ENCODE measurements around the gene BAHCC1.

BAHCC1 gene

GRCh38 chr17:81462506-81463125 is 67.4 kb downstream of the BAHCC1 start:
- Histone ChIP-seq H3K27me3 (ENCODE audit: insufficient read depth, low read length) (peaks cover 8% of the 10 kb centered on the region; the same call in 1 of the 2 replicates), H3K9me2 (ENCODE audit: low read depth, low read length) (no peaks in the 10 kb centered on the region), H3F3A (ENCODE audit: insufficient read depth, low read length) (no peaks in the 10 kb centered on the region), H3K27ac (ENCODE audit: low read depth, low read length, poor library complexity, severe bottlenecking) (no peak overlapping the region), H3K4me2 (ENCODE audit: low read length) (no peak overlapping the region), H4K20me1 (ENCODE audit: insufficient read depth, low read length) (no peaks in the 10 kb centered on the region), H3K4me3 (ENCODE audit: low read depth, low read length, poor library complexity, severe bottlenecking) (no peak overlapping the region), H3K9me3 (ENCODE audit: low read length) (no peaks in the 10 kb centered on the region), H3K4me1 (ENCODE audit: insufficient read depth, low read length, severe bottlenecking) (no peaks in the 10 kb centered on the region), H3K36me3 (ENCODE audit: insufficient read depth, low read length) (no peaks in the 10 kb centered on the region), H3K9ac (ENCODE audit: low read length) (no peak overlapping the region), H3K79me2 (ENCODE audit: insufficient read depth, low read length) (no peaks in the 10 kb centered on the region), H2AFZ (ENCODE audit: low read length) (no peak overlapping the region)
- no peak for TF ChIP-seq EZH2 (IDR thresholded peaks at IDR 0.05; ENCODE audit: borderline replicate concordance, low read length)
- no peak for TF ChIP-seq CTCF (IDR thresholded peaks at IDR 0.05; ENCODE audit: low read length)

GRCh38 chr17:81463506-81463905 is 68.2 kb downstream of the BAHCC1 start:
- Histone ChIP-seq H3F3A (ENCODE audit: insufficient read depth, low read length) (no peaks in the 10 kb centered on the region), H3K27me3 (ENCODE audit: insufficient read depth, low read length) (peaks cover 8% of the 10 kb centered on the region; the same call in 1 of the 2 replicates), H3K4me2 (ENCODE audit: low read length) (no peak overlapping the region), H3K27ac (ENCODE audit: low read depth, low read length, poor library complexity, severe bottlenecking) (no peak overlapping the region), H3K36me3 (ENCODE audit: insufficient read depth, low read length) (no peaks in the 10 kb centered on the region), H3K4me3 (ENCODE audit: low read depth, low read length, poor library complexity, severe bottlenecking) (no peak overlapping the region), H3K79me2 (ENCODE audit: insufficient read depth, low read length) (no peaks in the 10 kb centered on the region), H3K9me2 (ENCODE audit: low read depth, low read length) (no peaks in the 10 kb centered on the region), H3K4me1 (ENCODE audit: insufficient read depth, low read length, severe bottlenecking) (no peaks in the 10 kb centered on the region), H3K9ac (ENCODE audit: low read length) (no peak overlapping the region), H4K20me1 (ENCODE audit: insufficient read depth, low read length) (no peaks in the 10 kb centered on the region), H3K9me3 (ENCODE audit: low read length) (no peaks in the 10 kb centered on the region), H2AFZ (ENCODE audit: low read length) (no peak overlapping the region)
- TF ChIP-seq CTCF (IDR thresholded peaks at IDR 0.05; ENCODE audit: low read length) (no peak), EZH2 (IDR thresholded peaks at IDR 0.05; ENCODE audit: borderline replicate concordance, low read length) (no peak)

GRCh38 chr17:81464586-81464985 is 69.3 kb downstream of the BAHCC1 start:
- Histone ChIP-seq H4K20me1 (ENCODE audit: insufficient read depth, low read length) (no peaks in the 10 kb centered on the region), H3K27me3 (ENCODE audit: insufficient read depth, low read length) (peaks cover 8% of the 10 kb centered on the region; the same call in 1 of the 2 replicates), H3K79me2 (ENCODE audit: insufficient read depth, low read length) (no peaks in the 10 kb centered on the region), H3F3A (ENCODE audit: insufficient read depth, low read length) (no peaks in the 10 kb centered on the region), H2AFZ (ENCODE audit: low read length) (no peak overlapping the region), H3K9me3 (ENCODE audit: low read length) (no peaks in the 10 kb centered on the region), H3K9me2 (ENCODE audit: low read depth, low read length) (no peaks in the 10 kb centered on the region), H3K27ac (ENCODE audit: low read depth, low read length, poor library complexity, severe bottlenecking) (no peak overlapping the region), H3K4me3 (ENCODE audit: low read depth, low read length, poor library complexity, severe bottlenecking) (no peak overlapping the region), H3K4me2 (ENCODE audit: low read length) (no peak overlapping the region), H3K9ac (ENCODE audit: low read length) (no peak overlapping the region), H3K36me3 (ENCODE audit: insufficient read depth, low read length) (no peaks in the 10 kb centered on the region), H3K4me1 (ENCODE audit: insufficient read depth, low read length, severe bottlenecking) (no peaks in the 10 kb centered on the region)
- TF ChIP-seq CTCF (IDR thresholded peaks at IDR 0.05; ENCODE audit: low read length) (no peak), EZH2 (IDR thresholded peaks at IDR 0.05; ENCODE audit: borderline replicate concordance, low read length) (no peak)

All from OCI-LY1 (cell line).